Parathyroid adenoma (tissue), 2 donors: ENCODE measurements around the gene NR1D2.

ENCODE experiments used
- H2AFZ ChIP-seq: fragments of 300-600 bp; sonication (generic); one replicate; pipeline ENCODE4 v1.7.0; 2017; ENCODE audit warnings: antibody characterized with exemption, mild to moderate bottlenecking
- H3K27ac ChIP-seq: fragments of 300-600 bp; sonication (generic); one replicate; pipeline ENCODE4 v1.7.0; 2017
- H3K27me3 ChIP-seq: fragments of 300-600 bp; sonication (generic); one replicate; pipeline ENCODE4 v1.7.0; 2017; ENCODE audit warnings: low read length; ENCODE audit not compliant: control insufficient read depth, insufficient read depth
- H3K36me3 ChIP-seq: fragments of 300-600 bp; sonication (generic); one replicate; pipeline ENCODE4 v1.7.0; 2017; ENCODE audit warnings: low read length; ENCODE audit not compliant: control insufficient read depth, insufficient read depth
- H3K4me1 ChIP-seq: fragments of 300-600 bp; sonication (generic); one replicate; pipeline ENCODE4 v1.7.0; 2017; ENCODE audit warnings: control low read depth
- H3K4me2 ChIP-seq: fragments of 300-600 bp; sonication (generic); one replicate; pipeline ENCODE4 v1.7.0; 2017; ENCODE audit warnings: low read length
- H3K4me3 ChIP-seq: fragments of 300-600 bp; sonication (generic); one replicate; pipeline ENCODE4 v1.7.0; 2017; ENCODE audit warnings: low read depth, low read length
- H3K79me2 ChIP-seq: fragments of 300-600 bp; sonication (generic); one replicate; pipeline ENCODE4 v1.7.0; 2017; ENCODE audit warnings: control low read depth
- H3K9ac ChIP-seq: fragments of 300-600 bp; sonication (generic); one replicate; pipeline ENCODE4 v1.7.0; 2017; ENCODE audit warnings: mild to moderate bottlenecking
- H3K9me3 ChIP-seq: fragments of 300-600 bp; sonication (generic); one replicate; pipeline ENCODE4 v1.7.0; 2017; ENCODE audit warnings: low read length; ENCODE audit not compliant: control insufficient read depth
- CTCF ChIP-seq: fragments of 300-600 bp; sonication (generic); IDR thresholded peaks from one replicate; pipeline ENCODE4 v1.7.0; 2017; ENCODE audit warnings: antibody characterized with exemption, mild to moderate bottlenecking
- donor health status: primary hyperparathyroidism.

NR1D2 gene

GRCh38 chr3:23968463-23969184 lies 23.5 kb downstream of the NR1D2 start:
- Histone ChIP-seq H3K79me2 (peaks cover 37% of the 10 kb centered on the region), H3K27me3 (no peaks in the 10 kb centered on the region), H3K9ac (no peak overlapping the region), H3K4me3 (no peak overlapping the region), H3K27ac (no peak overlapping the region), H2AFZ (no peak overlapping the region), H3K4me1 (no peaks in the 10 kb centered on the region), H3K36me3 (no peaks in the 10 kb centered on the region), H3K4me2 (no peak overlapping the region), H3K9me3 (no peaks in the 10 kb centered on the region)
- no peak for TF ChIP-seq CTCF

GRCh38 chr3:23969393-23969792 lies 24.3 kb downstream of the NR1D2 start:
- H3K4me2 ChIP-seq, result no peak overlapping the region
- no peaks in the 10 kb centered on the region for H3K27me3 ChIP-seq
- no peaks in the 10 kb centered on the region for H3K4me1 ChIP-seq
- no peak overlapping the region for H3K27ac ChIP-seq
- H3K9ac ChIP-seq, result no peak overlapping the region
- no peaks in the 10 kb centered on the region for H3K9me3 ChIP-seq
- no peak for TF ChIP-seq CTCF
- no peak overlapping the region for H2AFZ ChIP-seq
- H3K79me2 ChIP-seq, result peaks cover 37% of the 10 kb centered on the region
- no peaks in the 10 kb centered on the region for H3K36me3 ChIP-seq
- H3K4me3 ChIP-seq, result no peak overlapping the region

- H3K4me3 ChIP-seq, result no peak overlapping the region
- H3K27ac ChIP-seq, result no peak overlapping the region
- no peaks in the 10 kb centered on the region for H3K27me3 ChIP-seq
- H2AFZ ChIP-seq, result no peak overlapping the region
- H3K9me3 ChIP-seq, result no peaks in the 10 kb centered on the region
- TF ChIP-seq CTCF, result no peak
- no peak overlapping the region for H3K4me2 ChIP-seq
- no peak overlapping the region for H3K9ac ChIP-seq
- no peaks in the 10 kb centered on the region for H3K4me1 ChIP-seq
- peaks cover 28% of the 10 kb centered on the region for H3K79me2 ChIP-seq
- H3K36me3 ChIP-seq, result no peaks in the 10 kb centered on the region
Measured at GRCh38 chr3:23971684-23972083, 26.6 kb downstream of the NR1D2 start.

- Histone ChIP-seq H3K9me3 (no peaks in the 10 kb centered on the region), H3K36me3 (no peaks in the 10 kb centered on the region), H3K27ac (no peak overlapping the region), H3K4me2 (no peak overlapping the region), H3K4me1 (no peaks in the 10 kb centered on the region), H3K79me2 (peaks cover 2% of the 10 kb centered on the region), H3K27me3 (no peaks in the 10 kb centered on the region), H3K9ac (no peak overlapping the region), H3K4me3 (no peak overlapping the region), H2AFZ (no peak overlapping the region)
- TF ChIP-seq CTCF, result no peak
Measured at GRCh38 chr3:23976555-23976954, 31.5 kb downstream of the NR1D2 start.

GRCh38 chr3:23979569-23979968 lies 34.5 kb downstream of the NR1D2 start:
- Histone ChIP-seq H3K9ac (no peak overlapping the region), H2AFZ (no peak overlapping the region), H3K79me2 (peaks cover 2% of the 10 kb centered on the region), H3K4me2 (no peak overlapping the region), H3K9me3 (no peaks in the 10 kb centered on the region), H3K4me3 (no peak overlapping the region), H3K4me1 (no peaks in the 10 kb centered on the region), H3K36me3 (no peaks in the 10 kb centered on the region), H3K27me3 (no peaks in the 10 kb centered on the region), H3K27ac (no peak overlapping the region)
- TF ChIP-seq CTCF, result no peak
